Neuronal stem cell (in vitro differentiated cells): ENCODE results near the gene CELF4.

Experiments used
- DNase-seq: peaks from one replicate; pipeline ENCODE4 v3.0.0-alpha.2; 2013; ENCODE audit warnings: low spot score
- H2AFZ ChIP-seq: one replicate; pipeline ENCODE4 v1.6.1; 2013; ENCODE audit warnings: mild to moderate bottlenecking, low read length, inconsistent platforms
- H2AK5ac ChIP-seq: 2 replicates; pipeline ENCODE4 v1.6.1; 2013; ENCODE audit warnings: low read depth, mild to moderate bottlenecking, inconsistent platforms, low read length, moderate library complexity, mixed read lengths
- H2BK120ac ChIP-seq: 2 replicates; pipeline ENCODE4 v1.6.1; 2013; ENCODE audit warnings: low read depth, mild to moderate bottlenecking, inconsistent platforms, low read length, moderate library complexity, mixed read lengths
- H2BK12ac ChIP-seq: one replicate; pipeline ENCODE4 v1.6.1; 2013; ENCODE audit warnings: low read length, inconsistent platforms
- H2BK15ac ChIP-seq: 2 replicates; pipeline ENCODE4 v1.6.1; 2013; ENCODE audit warnings: mild to moderate bottlenecking, low read length, inconsistent platforms, mixed read lengths
- H2BK5ac ChIP-seq: one replicate; pipeline ENCODE4 v1.6.1; 2013; ENCODE audit warnings: inconsistent platforms, mild to moderate bottlenecking, low read length, moderate library complexity
- H3K14ac ChIP-seq: one replicate; pipeline ENCODE4 v1.6.1; 2013; ENCODE audit warnings: low read length, inconsistent platforms
- H3K18ac ChIP-seq: 2 replicates; pipeline ENCODE4 v1.6.1; 2013; ENCODE audit warnings: low read length, inconsistent platforms
- H3K23ac ChIP-seq: 2 replicates; pipeline ENCODE4 v1.6.1; 2013; ENCODE audit warnings: low read depth, mild to moderate bottlenecking, mixed read lengths, low read length, inconsistent platforms; ENCODE audit not compliant: poor library complexity
- H3K27ac ChIP-seq: replicated peaks from 3 replicates; pipeline ENCODE4 v1.5.1; 2013; ENCODE audit warnings: low read length, inconsistent platforms
- H3K27me3 ChIP-seq, 3 experiments: 2 replicates each; pipeline ENCODE4 v1.6.1; 2013; ENCODE audit warnings: low read length in 3 of 3, mild to moderate bottlenecking in 2 of 3, inconsistent platforms in 1 of 3, low read depth in 1 of 3, mixed read lengths in 1 of 3, moderate library complexity in 1 of 3; ENCODE audit not compliant: control insufficient read depth in 3 of 3, insufficient read depth in 3 of 3
- H3K36me3 ChIP-seq, 2 donors: replicated peaks in 1 of 2; 2 replicates each; pipeline ENCODE4 v1.6.1; 2013; ENCODE audit warnings: low read length in 2 of 2; ENCODE audit not compliant: control insufficient read depth in 2 of 2, insufficient read depth in 2 of 2
- H3K4ac ChIP-seq: 2 replicates; pipeline ENCODE4 v1.6.1; 2013; ENCODE audit warnings: inconsistent platforms, mild to moderate bottlenecking, low read length, moderate library complexity
- H3K4me1 ChIP-seq, 2 donors: 1 replicate in 1 of 2; 2 replicates in 1 of 2; pipeline ENCODE4 v1.6.1; 2013; ENCODE audit warnings: low read length in 2 of 2, low read depth in 1 of 2; ENCODE audit not compliant: control insufficient read depth in 2 of 2, insufficient read depth in 1 of 2
- H3K4me2 ChIP-seq: one replicate; pipeline ENCODE4 v1.6.1; 2013; ENCODE audit warnings: mild to moderate bottlenecking, low read length, inconsistent platforms; ENCODE audit not compliant: insufficient read depth, poor library complexity, severe bottlenecking
- H3K4me3 ChIP-seq, 2 donors: 2 replicates each; pipeline ENCODE4 v1.5.1; 2013; ENCODE audit warnings: low read length in 2 of 2, mild to moderate bottlenecking in 2 of 2, inconsistent platforms in 1 of 2, moderate library complexity in 1 of 2
- H3K79me1 ChIP-seq: one replicate; pipeline ENCODE4 v1.6.1; 2013; ENCODE audit warnings: low read depth, mild to moderate bottlenecking, inconsistent platforms, low read length, moderate library complexity
- H3K9ac ChIP-seq: one replicate; pipeline ENCODE4 v1.6.1; 2013; ENCODE audit warnings: mild to moderate bottlenecking, low read depth, low read length, inconsistent platforms; ENCODE audit not compliant: poor library complexity
- H3K9me3 ChIP-seq, 2 donors: replicated peaks in 1 of 2; 2 replicates each; pipeline versions ENCODE3 to v1.6.1; 2013; ENCODE audit warnings: low read length in 2 of 2, mild to moderate bottlenecking in 2 of 2, inconsistent platforms in 1 of 2, low read depth in 1 of 2, mixed read lengths in 1 of 2, moderate library complexity in 1 of 2; ENCODE audit not compliant: control insufficient read depth in 2 of 2, insufficient read depth in 1 of 2
- H4K8ac ChIP-seq: one replicate; pipeline ENCODE4 v1.6.1; 2013; ENCODE audit warnings: low read depth, mild to moderate bottlenecking, inconsistent platforms, low read length, moderate library complexity
- H4K91ac ChIP-seq: one replicate; pipeline ENCODE4 v1.6.1; 2013; ENCODE audit warnings: low read length, low read depth, mild to moderate bottlenecking, inconsistent platforms; ENCODE audit not compliant: poor library complexity
- WGBS, 2 donors: extraction: QIAGEN DNeasy Blood & Tissue Kit; methylation state at CpG; one replicate each; pipeline ENCODE4 v1.1.7; 2013; ENCODE audit warnings: missing lambda C conversion rate in 2 of 2, mixed read lengths in 1 of 2; ENCODE audit not compliant: insufficient read length in 2 of 2, insufficient replicate concordance in 1 of 2; ENCODE audit errors: extremely low coverage in 2 of 2; 5-methylcytosine and 5-hydroxymethylcytosine counted together

Gene CELF4

GRCh38 chr18:37567994-37568359, 2.4 kb upstream of the CELF4 start:
- H3K23ac ChIP-seq = no peak overlapping the region
- H3K9ac ChIP-seq = no peak overlapping the region
- H3K14ac ChIP-seq = no peak overlapping the region
- no peak overlapping the region for H3K27ac ChIP-seq
- H3K4me2 ChIP-seq = no peak overlapping the region
- H3K4me1 ChIP-seq = no peaks in the 10 kb centered on the region
- no peak overlapping the region for H2BK12ac ChIP-seq
- no peak overlapping the region for H2BK15ac ChIP-seq
- H3K4ac ChIP-seq = no peak overlapping the region
- H3K27me3 ChIP-seq = peaks cover 7 to 76% (median 57%) of the 10 kb centered on the region in 3 experiments
- peak overlapping the region in 1 of 2 donors; percentile 46 for H3K4me3 ChIP-seq
- no peak overlapping the region for H2AK5ac ChIP-seq
- H4K91ac ChIP-seq = no peak overlapping the region
- H2BK5ac ChIP-seq = no peak overlapping the region
- no peaks in the 10 kb centered on the region for H3K9me3 ChIP-seq
- no peak overlapping the region for H3K18ac ChIP-seq
- H3K79me1 ChIP-seq = no peaks in the 10 kb centered on the region
- no CpG with 5 or more reads among the region's 10 CpGs for WGBS, 2 donors
- H4K8ac ChIP-seq = no peak overlapping the region
- no peak overlapping the region for H2BK120ac ChIP-seq
- no peak for DNase-seq
- no peaks in the 10 kb centered on the region for H3K36me3 ChIP-seq
- no peak overlapping the region for H2AFZ ChIP-seq

- peak overlapping the region; percentile 97 for H3K4me2 ChIP-seq
- H3K18ac ChIP-seq = no peak overlapping the region
- H3K4me3 ChIP-seq = peak overlapping the region in 1 of 2 donors; percentile 78
- H3K79me1 ChIP-seq = no peaks in the 10 kb centered on the region
- WGBS, 2 donors = no CpG with 5 or more reads among the region's 72 CpGs
- H2BK5ac ChIP-seq = no peak overlapping the region
- H2AFZ ChIP-seq = peak overlapping the region; percentile 82
- H3K27ac ChIP-seq = no peak overlapping the region
- no peak overlapping the region for H2BK15ac ChIP-seq
- no peak overlapping the region for H2AK5ac ChIP-seq
- no peaks in the 10 kb centered on the region for H3K9me3 ChIP-seq
- H3K9ac ChIP-seq = no peak overlapping the region
- H2BK120ac ChIP-seq = no peak overlapping the region
- H3K36me3 ChIP-seq = no peaks in the 10 kb centered on the region
- no peak overlapping the region for H3K4ac ChIP-seq
- H3K27me3 ChIP-seq = peaks cover 7 to 80% (median 57%) of the 10 kb centered on the region in 3 experiments
- no peak for DNase-seq
- H2BK12ac ChIP-seq = no peak overlapping the region
- H3K14ac ChIP-seq = no peak overlapping the region
- H4K8ac ChIP-seq = no peak overlapping the region
- no peak overlapping the region for H4K91ac ChIP-seq
- H3K23ac ChIP-seq = peak overlapping the region; percentile 14
- H3K4me1 ChIP-seq = no peaks in the 10 kb centered on the region
Measured at GRCh38 chr18:37567061-37567993, 1.7 kb upstream of the CELF4 start.

- Histone ChIP-seq H3K4ac (no peak overlapping the region), H3K4me2 (peak overlapping the region; percentile 97), H3K27me3 (peaks cover 7 to 81% (median 57%) of the 10 kb centered on the region in 3 experiments), H3K36me3 (no peaks in the 10 kb centered on the region), H4K91ac (no peak overlapping the region), H2BK12ac (no peak overlapping the region), H3K9me3 (no peaks in the 10 kb centered on the region), H2BK15ac (no peak overlapping the region), H3K27ac (no peak overlapping the region), H2BK120ac (no peak overlapping the region), H3K14ac (no peak overlapping the region), H2AK5ac (no peak overlapping the region), H3K18ac (no peak overlapping the region), H4K8ac (no peak overlapping the region), H2BK5ac (no peak overlapping the region), H3K9ac (peak overlapping the region; percentile 31), H3K4me1 (no peaks in the 10 kb centered on the region), H3K23ac (no peak overlapping the region), H2AFZ (peak overlapping the region; percentile 82), H3K79me1 (no peaks in the 10 kb centered on the region), H3K4me3 (peak overlapping the region; percentile 30 to 78)
- no CpG with 5 or more reads among the region's 51 CpGs for WGBS, 2 donors
- DNase-seq = no peak
Measured at GRCh38 chr18:37566479-37567060, 972 bp upstream of the CELF4 start.

- H3K14ac ChIP-seq = no peak overlapping the region
- H3K4me2 ChIP-seq = peak overlapping the region; percentile 97
- H2BK15ac ChIP-seq = no peak overlapping the region
- no peak overlapping the region for H2BK12ac ChIP-seq
- H3K23ac ChIP-seq = no peak overlapping the region
- H2BK5ac ChIP-seq = no peak overlapping the region
- WGBS, 2 donors = no CpG with 5 or more reads among the region's 49 CpGs
- no peaks in the 10 kb centered on the region for H3K36me3 ChIP-seq
- no peak overlapping the region for H3K9ac ChIP-seq
- no peak overlapping the region for H3K4ac ChIP-seq
- peak; percentile 63 for DNase-seq
- no peaks in the 10 kb centered on the region for H3K9me3 ChIP-seq
- H3K4me1 ChIP-seq = no peaks in the 10 kb centered on the region
- H2BK120ac ChIP-seq = no peak overlapping the region
- no peak overlapping the region for H2AK5ac ChIP-seq
- no peak overlapping the region for H3K27ac ChIP-seq
- no peaks in the 10 kb centered on the region for H3K79me1 ChIP-seq
- H2AFZ ChIP-seq = peak overlapping the region; percentile 82
- no peak overlapping the region for H4K91ac ChIP-seq
- H3K4me3 ChIP-seq = peak overlapping the region; percentile 30 to 47
- peaks cover 7 to 76% (median 57%) of the 10 kb centered on the region in 3 experiments for H3K27me3 ChIP-seq
- no peak overlapping the region for H4K8ac ChIP-seq
- H3K18ac ChIP-seq = no peak overlapping the region
Measured at GRCh38 chr18:37565977-37566478, 430 bp upstream of the CELF4 start.
